Measurements from ENCODE around the gene EXOSC5. TPM values are rescaled to one million over a fixed set of nuclear protein-coding genes. Genes with fewer than 3 reads are reported as not detected.

The EXOSC5 gene
- polyA plus RNA-seq, 1 experiment: 7.8 TPM

DNA sequence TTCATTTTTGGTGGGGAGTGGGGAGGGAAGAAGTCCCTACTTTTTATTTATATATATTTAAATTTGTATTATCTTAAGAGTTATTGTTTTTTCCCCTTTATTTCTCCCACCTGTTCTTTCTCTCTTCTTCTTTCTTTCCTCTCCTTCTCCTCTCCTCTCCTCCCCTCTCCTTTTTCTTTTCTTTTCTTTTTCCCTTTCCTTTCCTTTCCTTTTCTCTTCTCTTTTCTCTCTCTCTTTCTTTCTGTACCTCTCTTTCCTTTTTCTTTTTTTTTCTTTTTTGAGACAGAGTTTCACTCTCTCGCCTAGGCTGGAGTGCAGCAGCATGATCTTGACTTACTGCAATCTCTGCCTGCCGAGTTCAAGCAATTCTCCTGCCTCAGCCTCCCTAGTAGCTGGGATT lies 2.4 kb upstream of the EXOSC5 start:
- no peaks in the 10 kb centered on the region for H3K9me3 ChIP-seq (ENCODE audit: control insufficient read depth, insufficient read depth, low read length)
- ChIA-PET POLR2A (no interaction called here), CTCF (interaction anchor here (1.1 kb wide), 1 partner anchor 45 kb away, joined by 5 read pairs; no protein-coding TSS in a partner anchor)
- no peaks in the 10 kb centered on the region for H3K27me3 ChIP-seq (ENCODE audit: control insufficient read depth, insufficient read depth, low read length)
- H3K27ac ChIP-seq (ENCODE audit: low read depth, low read length): no peak overlapping the region
- H3K4me3 ChIP-seq (ENCODE audit: low read depth, low read length): no peak overlapping the region
- no peak for DNase-seq (ENCODE audit: low read depth, low spot score)
- TF ChIP-seq CTCF (IDR thresholded peaks at IDR 0.05; ENCODE audit: low read depth, low read length): no peak

GRCh38 chr19:41399091-41399490 lies 1.9 kb upstream of the EXOSC5 start:
- POLR2A ChIA-PET: no interaction called here

DNA sequence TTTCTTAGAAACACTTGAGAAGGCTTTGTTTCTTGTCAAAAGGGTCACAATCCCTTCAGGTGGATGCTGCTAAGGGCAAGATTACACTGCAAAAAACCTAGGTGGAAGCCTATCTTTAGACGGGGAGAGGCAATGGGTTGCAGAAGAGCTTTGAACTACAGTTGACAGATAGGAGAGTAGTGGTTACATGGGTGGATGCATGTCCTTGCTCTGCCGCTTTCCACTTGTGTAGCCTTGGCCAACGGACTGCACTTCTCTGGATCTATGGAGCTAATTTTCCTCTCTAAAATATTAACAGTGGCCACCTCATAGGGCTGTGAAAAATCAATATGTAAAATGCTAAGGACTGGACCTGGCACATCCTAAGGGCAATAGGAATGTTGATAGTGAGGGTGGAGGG lies 1.4 kb upstream of the EXOSC5 start:
- ChIA-PET CTCF (interaction anchor here (1.1 kb wide), 1 partner anchor 44 kb away, joined by 5 read pairs; no protein-coding TSS in a partner anchor), POLR2A (no interaction called here)
- no peaks in the 10 kb centered on the region for H3K27me3 ChIP-seq (ENCODE audit: control insufficient read depth, insufficient read depth, low read length)
- H3K9me3 ChIP-seq (ENCODE audit: control insufficient read depth, insufficient read depth, low read length): no peaks in the 10 kb centered on the region
- DNase-seq (ENCODE audit: low read depth, low spot score): no peak
- no peak for TF ChIP-seq CTCF (IDR thresholded peaks at IDR 0.05; ENCODE audit: low read depth, low read length)
- H3K27ac ChIP-seq (ENCODE audit: low read depth, low read length): no peak overlapping the region
- H3K4me3 ChIP-seq (ENCODE audit: low read depth, low read length): peak overlapping the region; percentile 90

More at GRCh38 chr19:41399091-41399490, 1.9 kb upstream of the EXOSC5 start:
- no peak for TF ChIP-seq CTCF (IDR thresholded peaks at IDR 0.05; ENCODE audit: low read depth, low read length)
- Histone ChIP-seq H3K4me3 (ENCODE audit: low read depth, low read length) (no peak overlapping the region), H3K9me3 (ENCODE audit: control insufficient read depth, insufficient read depth, low read length) (no peaks in the 10 kb centered on the region), H3K27me3 (ENCODE audit: control insufficient read depth, insufficient read depth, low read length) (no peaks in the 10 kb centered on the region), H3K27ac (ENCODE audit: low read depth, low read length) (no peak overlapping the region)
- no peak for DNase-seq (ENCODE audit: low read depth, low spot score)
- CTCF ChIA-PET: interaction anchor here (1.1 kb wide), 1 partner anchor 44 kb away, joined by 5 read pairs; no protein-coding TSS in a partner anchor

- H3K27me3 ChIP-seq (ENCODE audit: control insufficient read depth, insufficient read depth, low read length): no peaks in the 10 kb centered on the region
- ChIA-PET POLR2A (no interaction called here), CTCF (no interaction called here)
Observed at GRCh38 chr19:41398050-41398418, 875 bp upstream of the EXOSC5 start.

DNA sequence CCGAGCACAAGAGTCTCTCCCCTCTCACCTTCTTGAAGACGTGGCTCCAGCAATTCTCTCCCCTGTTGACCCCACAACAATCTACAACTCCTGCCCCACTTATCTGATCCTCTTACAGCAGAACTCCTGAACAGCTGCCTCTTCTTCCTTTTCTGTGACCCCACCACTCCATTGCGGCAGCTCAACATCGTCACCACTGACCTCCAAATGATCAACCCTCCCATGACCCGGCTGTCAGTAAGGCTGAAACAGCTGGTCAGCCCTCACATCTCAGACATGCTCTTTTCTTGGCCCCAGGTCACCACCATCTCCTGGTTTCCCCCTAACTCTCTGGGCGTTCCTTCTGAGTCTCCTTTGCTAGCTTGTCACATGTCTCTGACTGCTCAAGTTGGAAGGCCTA lies 1.8 kb downstream of the EXOSC5 start:
- CTCF ChIA-PET: no interaction called here
- TF ChIP-seq CTCF (IDR thresholded peaks at IDR 0.05; ENCODE audit: low read depth, low read length): no peak
- POLR2A ChIA-PET: no interaction called here
- Histone ChIP-seq H3K27me3 (ENCODE audit: control insufficient read depth, insufficient read depth, low read length) (no peaks in the 10 kb centered on the region), H3K9me3 (ENCODE audit: control insufficient read depth, insufficient read depth, low read length) (no peaks in the 10 kb centered on the region), H3K27ac (ENCODE audit: low read depth, low read length) (no peak overlapping the region), H3K4me3 (ENCODE audit: low read depth, low read length) (no peak overlapping the region)
- no peak for DNase-seq (ENCODE audit: low read depth, low spot score)

More at GRCh38 chr19:41398050-41398418, 875 bp upstream of the EXOSC5 start:
- TF ChIP-seq CTCF (IDR thresholded peaks at IDR 0.05; ENCODE audit: low read depth, low read length): no peak
- Histone ChIP-seq H3K27ac (ENCODE audit: low read depth, low read length) (no peak overlapping the region), H3K4me3 (ENCODE audit: low read depth, low read length) (peak overlapping the region; percentile 90), H3K9me3 (ENCODE audit: control insufficient read depth, insufficient read depth, low read length) (no peaks in the 10 kb centered on the region)
- DNase-seq (ENCODE audit: low read depth, low spot score): no peak
